Measurements from ENCODE around the gene TMEM270. TPM values are rescaled to one million over a fixed set of nuclear protein-coding genes. Genes with fewer than 3 reads are reported as not detected.
"Not testable (repeated sequence)": the region's sequence is repeated elsewhere in the genome, so short reads cannot be mapped to it uniquely, and the experiment has no call there.

The TMEM270 gene
- polyA plus RNA-seq, 1 experiment: not detected

- POLR2A ChIA-PET: no interaction called here
- Histone ChIP-seq H3K4me3 (ENCODE audit: low read depth, low read length) (no peak overlapping the region), H3K36me3 (ENCODE audit: control insufficient read depth, insufficient read depth, low read length) (no peaks in the 10 kb centered on the region), H3K27me3 (ENCODE audit: control insufficient read depth, insufficient read depth, low read length) (no peaks in the 10 kb centered on the region)
- no peak for DNase-seq (ENCODE audit: low read depth)
- no peak for TF ChIP-seq CTCF (IDR thresholded peaks at IDR 0.05; ENCODE audit: insufficient read depth, low read depth, low read length)
- CTCF ChIA-PET: no interaction called here
These were observed 40.9 kb upstream of the TMEM270 start for GRCh38 chr7:73820013-73820412.

DNA sequence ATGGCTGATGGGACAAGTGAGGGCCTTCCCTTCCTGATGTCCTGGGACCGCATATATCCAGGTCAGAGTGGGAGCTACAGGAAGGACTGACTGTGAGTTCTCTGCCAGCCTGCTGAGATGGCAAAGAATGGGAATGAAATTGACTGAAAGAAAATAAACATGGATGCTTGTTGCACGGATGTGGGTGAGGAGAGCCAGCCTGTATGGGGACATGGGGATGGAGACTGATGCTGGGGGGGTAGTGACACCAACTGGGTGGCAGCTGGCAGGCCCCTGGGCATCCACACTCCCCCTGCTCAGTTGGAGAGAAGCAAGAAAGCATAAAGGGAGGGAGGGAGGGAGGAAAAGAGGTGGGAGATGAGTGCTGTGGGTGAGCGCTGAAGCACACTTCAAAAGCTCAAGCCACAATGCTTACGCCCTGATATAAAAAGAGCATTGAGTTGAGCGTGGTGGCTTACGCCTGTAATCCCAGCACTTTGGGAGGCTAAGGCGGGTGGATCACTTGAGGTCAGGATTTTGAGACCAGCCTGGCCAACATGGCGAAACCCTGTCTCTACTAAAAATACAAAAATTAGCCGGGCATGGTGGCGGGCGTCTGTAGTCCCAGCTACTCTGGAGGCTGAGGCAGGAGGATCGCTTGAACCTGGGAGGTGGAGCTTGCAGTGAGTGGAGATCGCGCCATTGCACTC lies 39.2 kb upstream of the TMEM270 start:
- H3K36me3 ChIP-seq (ENCODE audit: control insufficient read depth, insufficient read depth, low read length); H3K4me3 ChIP-seq (ENCODE audit: low read depth, low read length); H3K27me3 ChIP-seq (ENCODE audit: control insufficient read depth, insufficient read depth, low read length); DNase-seq (ENCODE audit: low read depth): not testable (repeated sequence)
- POLR2A ChIA-PET: interaction anchor here (0.6 kb wide), 1 partner anchor 11 kb away, joined by 5 read pairs; no protein-coding TSS in a partner anchor
- CTCF ChIA-PET: interaction anchor here (0.6 to 3.2 kb wide), 6 partner anchors 8 to 120 kb away, joined by 3 to 21 read pairs (median 5); partner anchors contain the start of gene CLDN4

GRCh38 chr7:73822319-73823173 lies 38.4 kb upstream of the TMEM270 start:
- DNase-seq (ENCODE audit: low read depth): peak; percentile 95
- POLR2A ChIA-PET: interaction anchor here (0.5 to 0.6 kb wide), 2 partner anchors 12 to 257 kb away, joined by 3 to 5 read pairs; no protein-coding TSS in a partner anchor
- CTCF ChIA-PET: interaction anchor here (0.6 to 3.2 kb wide), 8 partner anchors 8 to 319 kb away, joined by 3 to 21 read pairs (median 4); partner anchors contain the start of gene CLDN4
- Histone ChIP-seq H3K36me3 (ENCODE audit: control insufficient read depth, insufficient read depth, low read length) (no peaks in the 10 kb centered on the region), H3K27me3 (ENCODE audit: control insufficient read depth, insufficient read depth, low read length) (no peaks in the 10 kb centered on the region), H3K4me3 (ENCODE audit: low read depth, low read length) (no peak overlapping the region)
- no peak for TF ChIP-seq CTCF (IDR thresholded peaks at IDR 0.05; ENCODE audit: insufficient read depth, low read depth, low read length)

GRCh38 chr7:73823257-73823656 lies 37.7 kb upstream of the TMEM270 start:
- ChIA-PET CTCF (interaction anchor here (0.6 to 3.2 kb wide), 6 partner anchors 12 to 319 kb away, joined by 3 to 21 read pairs (median 6); no protein-coding TSS in a partner anchor), POLR2A (interaction anchor here (0.5 kb wide), 1 partner anchor 256 kb away, joined by 3 read pairs; no protein-coding TSS in a partner anchor)
- TF ChIP-seq CTCF (IDR thresholded peaks at IDR 0.05; ENCODE audit: insufficient read depth, low read depth, low read length): no peak
- no peaks in the 10 kb centered on the region for H3K36me3 ChIP-seq (ENCODE audit: control insufficient read depth, insufficient read depth, low read length)
- H3K4me3 ChIP-seq (ENCODE audit: low read depth, low read length): no peak overlapping the region
- no peaks in the 10 kb centered on the region for H3K27me3 ChIP-seq (ENCODE audit: control insufficient read depth, insufficient read depth, low read length)
- DNase-seq (ENCODE audit: low read depth): no peak

DNA sequence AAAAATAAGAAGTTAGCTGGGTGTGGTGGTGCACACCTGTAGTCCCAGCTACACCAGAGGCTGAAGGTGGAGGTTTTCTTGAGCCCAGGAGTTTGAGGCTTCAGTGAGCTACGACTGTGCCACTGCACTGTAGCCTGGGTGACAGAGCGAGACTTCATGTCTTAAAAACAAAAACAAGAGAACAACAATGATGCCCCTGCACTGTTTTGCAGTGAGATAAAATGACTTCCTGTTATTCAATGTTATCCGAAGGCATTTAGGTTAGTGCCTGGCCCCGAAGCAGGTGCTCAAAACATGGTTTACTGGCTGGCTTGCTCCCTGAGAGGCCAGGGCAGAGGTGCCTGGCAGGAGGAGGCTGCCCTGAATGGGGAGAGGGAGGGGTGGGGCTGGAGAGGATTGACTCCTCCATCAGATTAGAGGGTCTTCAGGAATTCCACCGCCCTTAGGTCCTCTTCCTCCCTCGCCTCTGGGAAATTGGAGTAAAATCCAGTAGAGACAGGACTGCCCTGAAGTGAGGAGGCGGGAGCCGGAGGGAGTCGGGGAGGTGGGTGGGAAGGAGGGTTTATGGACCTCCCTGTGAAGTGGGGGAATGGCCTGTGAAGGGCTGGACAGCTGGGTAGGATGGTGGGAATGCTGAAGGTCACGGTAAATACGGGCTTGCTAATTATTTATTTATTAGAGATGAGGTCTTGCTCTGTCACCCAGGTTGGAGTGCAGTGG lies 36.9 kb upstream of the TMEM270 start:
- Histone ChIP-seq H3K4me3 (ENCODE audit: low read depth, low read length) (no peak overlapping the region), H3K27me3 (ENCODE audit: control insufficient read depth, insufficient read depth, low read length) (no peaks in the 10 kb centered on the region), H3K36me3 (ENCODE audit: control insufficient read depth, insufficient read depth, low read length) (no peaks in the 10 kb centered on the region)
- ChIA-PET CTCF (interaction anchor here (0.9 to 3.2 kb wide), 5 partner anchors 8 to 42 kb away, joined by 3 to 21 read pairs (median 5); no protein-coding TSS in a partner anchor), POLR2A (no interaction called here)
- DNase-seq (ENCODE audit: low read depth): no peak
- no peak for TF ChIP-seq CTCF (IDR thresholded peaks at IDR 0.05; ENCODE audit: insufficient read depth, low read depth, low read length)

Measured in BJ (cell line).